Measurements from ENCODE around the gene OR2F1.
"Not testable (repeated sequence)": the region's sequence is repeated elsewhere in the genome, so short reads cannot be mapped to it uniquely, and the experiment has no call there.

OR2F1 gene

DNA sequence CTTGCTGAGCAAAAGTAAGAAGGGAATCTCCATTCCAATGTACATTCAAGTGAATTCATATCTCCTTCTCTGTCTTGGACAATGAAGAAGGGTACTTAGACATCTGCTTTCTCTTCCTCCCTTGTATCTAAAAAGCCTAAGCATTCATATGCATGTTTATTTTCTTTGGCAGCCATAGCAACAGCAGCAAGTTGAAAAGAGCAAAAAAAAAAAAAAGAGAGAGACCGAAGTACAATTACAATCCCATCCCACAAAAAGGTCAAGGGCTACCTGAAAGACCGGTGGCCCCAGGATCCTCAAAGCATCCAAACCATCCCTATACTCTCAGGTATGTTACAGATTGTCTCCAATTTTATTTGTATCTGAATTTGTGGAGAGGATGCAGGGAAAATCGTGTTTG is 4.1 kb downstream of the OR2F1 start:
- DNase-seq, result no peak

DNA sequence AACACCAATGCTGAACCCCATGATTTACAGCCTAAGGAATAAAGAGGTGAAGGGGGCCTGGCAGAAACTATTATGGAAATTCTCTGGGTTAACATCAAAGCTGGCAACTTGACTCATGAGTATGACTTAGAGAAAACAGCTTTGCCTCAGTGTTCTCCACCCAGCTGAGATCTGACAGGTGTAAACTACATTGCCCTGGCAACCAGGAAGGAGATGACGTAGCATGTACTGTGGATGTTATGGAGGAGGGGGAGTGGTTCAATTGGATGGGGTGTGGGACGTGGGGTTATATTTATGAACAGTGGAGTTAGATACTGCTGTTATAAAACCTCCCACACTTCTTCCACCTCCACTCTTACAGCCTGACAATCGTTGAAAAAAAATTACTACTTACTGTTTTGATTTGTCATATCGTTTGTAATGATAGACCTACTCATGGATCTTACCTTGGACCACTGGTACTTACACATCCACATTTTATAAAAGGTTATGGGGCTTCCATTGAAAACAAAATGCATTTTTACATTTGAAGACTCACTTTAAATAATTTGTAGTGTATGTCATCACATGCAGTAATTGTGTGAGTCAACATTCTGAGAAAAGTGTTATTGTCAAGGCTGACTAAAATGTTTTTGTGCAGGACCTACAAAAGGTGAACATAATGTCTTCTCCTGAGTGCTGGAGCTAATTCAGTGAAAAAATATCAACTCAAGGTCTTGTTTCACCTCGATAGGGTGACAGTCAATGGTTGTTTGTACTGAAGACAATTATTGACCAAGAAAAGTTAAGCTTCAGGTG is 6.4 kb downstream of the OR2F1 start:
- no peak for DNase-seq

DNA sequence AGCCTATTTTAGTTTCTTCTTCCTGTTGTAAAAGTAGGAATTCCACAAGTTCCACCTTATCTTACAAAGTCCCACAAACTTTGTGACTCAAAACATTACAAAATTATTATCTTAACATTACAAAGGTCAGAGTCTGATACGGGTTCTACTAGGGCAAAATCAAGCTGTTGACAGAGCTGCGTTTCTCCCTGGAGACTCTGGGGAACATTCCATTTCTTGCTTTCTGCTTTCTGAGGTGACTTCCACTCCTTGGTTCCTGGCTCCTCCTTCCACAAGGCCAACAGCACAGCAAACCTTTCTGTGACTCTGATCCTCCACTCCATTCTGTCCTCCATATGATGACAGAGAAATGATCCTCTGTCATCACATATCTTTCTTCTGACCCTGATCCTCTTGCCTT is 10.6 kb downstream of the OR2F1 start:
- no peak for DNase-seq

DNA sequence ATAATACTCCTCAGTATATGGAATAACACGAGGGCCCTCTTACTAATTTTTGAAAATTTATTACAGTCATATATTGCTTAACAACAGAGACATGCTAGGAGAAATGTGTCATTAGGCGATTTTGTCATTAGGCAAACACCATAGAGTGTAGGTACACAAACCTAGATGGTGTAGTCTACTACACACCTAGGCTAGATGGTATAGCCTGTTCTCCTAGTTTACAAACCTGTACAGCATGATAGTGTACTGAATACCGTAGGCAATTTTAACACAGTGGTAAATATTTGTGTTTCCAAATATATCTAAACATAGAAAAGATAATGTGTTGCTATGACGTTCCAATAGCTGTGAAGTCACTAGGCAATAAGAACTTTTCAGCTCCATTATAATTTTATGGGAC is 12.8 kb downstream of the OR2F1 start:
- no peak for DNase-seq

DNA sequence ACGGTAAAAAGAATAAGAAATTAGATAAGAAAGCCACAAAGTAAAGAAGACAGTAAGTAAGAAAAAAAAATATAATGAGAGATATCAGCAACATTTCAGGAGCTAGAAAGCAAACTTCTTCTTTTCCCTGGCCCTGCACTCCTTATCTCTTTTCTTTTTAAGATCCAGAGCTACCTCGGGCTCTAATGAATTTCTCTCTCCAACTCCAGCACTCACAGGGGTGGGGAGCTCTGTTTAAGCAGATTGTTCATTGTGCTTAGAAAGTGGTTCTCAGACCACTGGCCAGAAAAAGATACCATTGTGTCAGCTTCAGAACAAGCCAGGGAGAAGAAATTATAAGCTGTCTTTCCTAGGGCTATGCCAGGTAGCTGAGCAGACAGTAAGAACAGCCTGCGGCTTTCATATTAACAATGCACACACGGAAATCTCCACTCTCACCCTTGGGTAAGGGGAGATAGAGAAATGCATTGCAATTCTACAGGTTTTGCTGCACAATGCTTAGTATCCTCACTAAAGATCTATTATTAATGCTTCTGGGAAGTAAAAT is 19.3 kb downstream of the OR2F1 start:
- DNase-seq, result no peak

DNA sequence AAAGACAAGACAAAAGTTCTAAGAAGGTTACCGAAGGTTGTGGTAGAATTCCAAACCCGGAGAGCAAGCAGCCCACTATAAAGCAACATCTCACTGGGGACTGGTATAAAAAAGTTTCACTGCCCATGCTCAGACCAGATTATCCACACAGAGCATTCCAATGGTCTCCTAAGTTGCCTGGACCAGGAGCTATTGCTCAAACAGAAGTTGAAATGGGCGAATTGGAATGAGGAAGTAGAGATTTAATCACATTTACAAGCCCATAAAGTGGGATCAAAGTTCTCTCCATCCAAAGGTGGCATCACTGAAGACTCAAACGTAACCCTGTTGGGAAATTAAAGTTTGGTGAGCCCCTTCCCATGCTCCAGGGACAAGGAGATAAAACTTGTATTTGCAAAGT is 19.8 kb downstream of the OR2F1 start:
- DNase-seq, result no peak

DNA sequence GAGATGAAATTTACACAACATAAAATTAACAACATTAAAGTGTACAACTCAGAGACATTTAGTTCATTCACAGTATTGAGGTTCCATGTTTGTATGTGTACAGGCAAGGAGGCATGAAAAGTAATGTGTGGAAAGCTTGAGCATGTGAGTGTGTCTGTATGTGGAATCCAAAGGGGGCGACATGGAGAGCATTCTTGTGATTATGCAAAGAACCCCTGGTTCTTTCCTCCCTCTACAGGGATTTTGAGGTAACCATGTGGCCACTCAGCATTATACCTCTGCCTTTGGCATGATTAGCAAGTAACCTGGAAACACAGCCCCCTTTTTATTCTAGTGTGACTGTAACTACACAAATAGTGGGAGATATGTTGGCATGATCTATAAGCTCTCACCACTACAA is 21.0 kb downstream of the OR2F1 start:
- DNase-seq, result peak in 1 of 2 experiments; percentile 18

DNA sequence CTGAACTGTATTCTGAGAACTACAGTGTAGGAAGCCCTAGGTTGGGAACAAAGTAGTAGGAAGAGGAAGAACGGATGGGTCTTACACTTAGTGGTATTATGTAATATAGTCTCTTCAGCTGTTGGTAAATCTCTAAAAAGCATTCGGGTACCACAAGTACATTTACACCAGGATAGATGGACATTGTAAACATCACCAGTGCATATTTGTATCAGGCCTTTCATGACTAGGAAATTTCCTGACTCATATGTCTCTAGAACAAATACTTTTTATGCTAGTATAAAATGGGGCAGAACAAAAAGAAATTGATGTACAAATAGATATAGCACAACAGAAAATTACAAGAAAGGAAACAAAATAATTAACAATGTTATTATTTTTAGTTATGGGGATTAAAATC is 23.9 kb downstream of the OR2F1 start:
- DNase-seq, result no peak

DNA sequence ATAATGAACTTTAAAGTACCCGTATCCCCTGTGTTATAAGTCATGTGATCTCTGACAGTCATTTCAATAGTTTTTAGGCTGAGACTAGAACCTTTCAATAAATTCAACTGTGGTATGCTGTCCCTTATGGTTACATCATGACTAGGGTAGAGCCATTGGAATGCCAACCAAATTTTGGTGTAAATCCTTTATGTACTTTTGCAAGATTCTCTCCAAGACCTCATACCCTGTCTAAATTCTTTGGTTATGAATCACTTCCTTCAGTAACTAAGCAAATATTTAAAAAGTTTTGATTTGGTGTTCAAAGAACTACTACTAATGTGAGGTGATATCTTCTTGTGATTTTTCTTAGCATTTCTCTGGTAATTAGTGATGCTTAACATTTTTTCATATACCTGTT is 24.7 kb downstream of the OR2F1 start:
- no peak for DNase-seq

DNA sequence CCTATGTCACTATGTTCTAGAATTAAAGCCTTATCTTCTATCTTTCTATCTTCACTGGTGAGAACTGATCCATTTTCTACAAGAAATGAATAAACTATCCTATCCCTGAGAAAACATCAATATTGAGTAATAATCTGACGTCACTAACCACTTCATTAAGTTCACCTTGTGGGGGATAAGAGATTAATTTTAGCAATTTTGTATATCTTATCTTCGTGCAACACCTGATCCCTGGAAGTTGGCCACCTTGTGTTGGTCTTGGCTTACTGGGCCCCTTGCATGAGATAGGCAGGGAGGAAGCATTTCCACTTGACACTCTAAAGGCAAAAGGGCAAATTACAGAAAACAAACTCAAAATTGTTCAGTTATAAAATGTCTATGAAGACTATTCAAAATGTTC is 25.4 kb downstream of the OR2F1 start:
- DNase-seq, result no peak

DNA sequence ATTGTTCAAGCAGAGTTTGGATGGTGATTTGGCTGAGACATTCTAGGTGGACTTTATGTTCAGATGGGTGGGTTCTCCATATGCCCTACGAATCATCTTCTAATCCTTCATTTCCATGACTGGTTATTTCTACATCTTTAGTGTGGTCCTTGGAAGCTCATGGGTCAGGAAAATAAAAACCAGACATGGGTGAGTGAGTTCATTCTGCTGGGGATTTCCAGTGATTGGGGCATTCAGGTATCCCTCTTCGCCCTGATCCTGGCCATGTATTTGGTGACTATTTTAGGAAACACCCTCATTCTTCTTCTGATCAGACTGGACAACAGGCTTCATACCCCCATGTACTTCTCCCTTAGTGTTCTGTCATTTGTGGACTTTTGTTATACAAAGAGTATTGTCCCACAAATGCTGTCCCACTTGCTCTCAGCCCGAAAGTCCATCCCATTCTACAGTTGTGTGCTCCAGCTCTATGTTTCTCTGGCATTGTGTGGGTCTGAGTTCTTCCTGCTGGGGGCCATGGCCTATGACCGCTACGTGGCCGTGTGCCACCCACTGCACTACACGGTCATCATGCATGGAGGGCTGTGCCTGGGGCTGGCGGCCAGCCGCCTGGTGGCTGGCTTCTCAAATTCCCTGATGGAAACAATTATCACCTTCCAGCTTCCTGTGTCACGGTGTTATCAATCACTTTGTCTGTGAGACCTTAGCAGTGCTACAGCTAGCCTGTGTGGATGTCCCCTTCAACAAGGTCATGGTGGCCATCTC is 26.3 kb downstream of the OR2F1 start:
- DNase-seq, result no peak

DNA sequence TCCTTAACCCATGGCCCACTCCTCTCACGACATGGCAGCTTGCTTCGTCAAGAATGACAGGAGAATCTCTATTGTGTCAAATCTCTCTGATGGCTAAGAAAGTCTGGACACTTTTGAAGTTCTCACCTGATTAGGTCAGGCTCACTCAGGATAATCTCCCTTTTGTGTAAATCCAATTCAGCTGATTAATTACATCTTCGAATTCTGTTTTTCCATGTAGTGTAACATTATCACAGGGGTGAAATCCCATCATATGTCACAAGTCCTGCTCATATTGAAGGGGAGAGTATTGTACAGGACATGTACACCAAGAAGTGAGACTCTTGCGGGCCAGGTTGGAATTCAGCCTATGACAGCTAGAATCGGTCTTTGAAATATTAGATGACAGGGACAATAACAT is 29.3 kb downstream of the OR2F1 start:
- DNase-seq, result no peak

DNA sequence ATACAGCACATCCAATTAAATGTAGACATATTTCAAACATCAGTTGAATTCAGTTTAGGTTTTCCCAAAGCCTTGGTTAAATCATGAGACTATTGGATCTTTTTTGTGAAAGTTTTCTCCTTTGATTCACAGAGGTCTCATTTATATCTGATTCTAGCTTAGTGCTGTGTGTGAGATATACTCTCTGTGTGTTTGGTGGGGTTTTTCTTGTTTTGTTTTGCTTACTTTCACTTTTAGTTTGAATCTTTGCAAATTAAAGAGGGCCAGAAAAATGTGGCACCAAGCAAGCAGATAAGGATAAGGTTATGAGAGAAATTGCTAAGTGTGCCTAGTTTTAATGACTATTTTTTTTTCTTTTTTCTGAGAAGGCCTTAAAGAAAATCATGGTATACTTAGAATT is 32.9 kb downstream of the OR2F1 start:
- DNase-seq, result no peak

DNA sequence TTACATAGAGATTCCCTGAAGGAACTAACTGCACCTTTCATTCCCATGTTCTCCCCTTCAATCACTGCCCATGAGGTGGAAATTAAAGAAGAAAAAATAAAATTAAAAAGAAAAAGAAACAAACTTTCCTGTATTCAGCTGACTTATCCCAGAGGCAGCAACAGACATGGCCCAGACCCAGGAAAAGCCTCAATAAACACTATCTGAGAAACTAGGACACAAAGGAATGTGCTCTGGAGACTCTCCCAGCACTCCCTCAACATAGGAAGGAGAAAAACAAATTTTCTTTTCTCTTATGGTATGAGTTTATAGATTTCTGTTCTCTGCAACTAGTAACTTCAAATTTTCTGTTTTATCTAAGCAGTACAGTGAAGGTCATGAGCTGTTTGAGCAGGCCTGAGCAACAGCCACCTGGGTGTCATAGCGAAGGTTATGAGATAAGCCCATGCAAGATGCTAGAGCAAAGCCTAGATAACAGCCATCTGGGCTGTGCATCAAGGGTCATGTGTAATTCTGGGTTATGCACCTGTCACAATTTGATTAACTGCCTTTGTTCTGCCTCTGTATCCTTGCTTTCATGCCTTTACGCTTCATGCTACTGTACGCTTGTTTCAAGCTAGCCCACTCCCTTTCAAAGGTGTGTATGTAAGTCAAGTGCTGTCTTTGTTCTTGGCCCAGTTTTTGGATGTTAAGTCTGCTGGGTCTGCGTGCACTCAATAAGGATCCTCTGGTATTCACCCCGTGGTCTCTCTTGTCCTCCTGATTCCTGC is 34.5 kb downstream of the OR2F1 start:
- no peak for DNase-seq

DNA sequence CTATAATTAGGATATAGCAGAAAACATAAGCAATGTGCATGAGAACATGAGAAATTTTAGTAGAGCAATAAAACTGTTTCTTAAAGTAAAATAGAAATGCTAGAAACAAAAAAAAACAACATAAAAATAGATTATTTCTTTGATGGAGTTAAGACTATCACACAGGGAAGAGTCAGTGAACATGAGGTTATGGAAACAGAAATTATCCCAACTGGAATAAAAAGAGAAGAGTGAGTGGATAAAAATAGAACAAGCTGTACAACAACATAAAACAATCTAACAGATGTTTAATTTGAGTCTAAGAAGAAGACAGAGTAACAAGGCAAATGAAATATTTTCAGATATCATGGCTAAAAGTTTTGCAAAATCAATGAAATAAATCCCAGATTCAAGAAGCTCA is 38.0 kb downstream of the OR2F1 start:
- DNase-seq, result no peak

DNA sequence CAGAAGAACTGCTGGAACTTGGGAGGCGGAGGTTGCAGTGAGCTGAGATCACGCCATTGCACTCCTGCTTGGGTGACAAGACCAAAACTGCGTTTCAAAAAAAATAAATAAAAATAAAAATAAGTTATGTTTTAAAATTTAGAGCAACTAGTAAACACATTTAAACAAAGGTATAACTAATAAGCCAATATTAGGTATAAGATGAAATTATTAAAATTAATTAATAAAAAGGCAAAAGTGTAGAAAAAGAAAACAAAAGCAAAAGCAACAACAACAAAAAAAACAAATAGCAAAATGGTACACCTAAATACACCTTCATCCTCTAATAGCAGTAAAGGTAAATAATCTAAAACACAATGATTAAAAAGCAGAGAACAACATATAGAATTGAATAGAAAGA is 39.3 kb downstream of the OR2F1 start:
- no peak for DNase-seq

DNA sequence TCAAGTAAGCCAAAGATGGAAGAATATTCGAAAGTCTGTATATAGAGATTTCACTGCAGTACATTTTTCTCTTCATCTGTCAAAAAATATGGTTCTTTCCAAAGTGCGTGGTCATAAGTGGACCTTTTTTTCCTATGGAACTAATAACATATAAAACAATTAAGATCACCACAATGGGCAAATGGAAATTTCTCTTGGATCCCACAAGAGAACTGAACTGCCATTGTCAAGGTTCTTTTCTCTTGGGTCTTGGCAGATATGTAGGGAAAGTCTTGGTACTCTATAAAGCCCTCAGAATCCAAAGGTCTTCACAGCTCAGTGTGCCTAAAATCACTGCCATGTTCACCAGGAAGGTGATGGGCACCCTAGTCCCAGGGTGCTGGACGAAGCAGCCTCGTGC is 45.4 kb downstream of the OR2F1 start, which contains the start of gene OR6B1:
Gene OR6B1, plus strand, starts transcription at position 301 of the 400 bp plus-strand sequence. CDS start 3,677 bp downstream, outside the sequence.
- DNase-seq, result no peak

DNA sequence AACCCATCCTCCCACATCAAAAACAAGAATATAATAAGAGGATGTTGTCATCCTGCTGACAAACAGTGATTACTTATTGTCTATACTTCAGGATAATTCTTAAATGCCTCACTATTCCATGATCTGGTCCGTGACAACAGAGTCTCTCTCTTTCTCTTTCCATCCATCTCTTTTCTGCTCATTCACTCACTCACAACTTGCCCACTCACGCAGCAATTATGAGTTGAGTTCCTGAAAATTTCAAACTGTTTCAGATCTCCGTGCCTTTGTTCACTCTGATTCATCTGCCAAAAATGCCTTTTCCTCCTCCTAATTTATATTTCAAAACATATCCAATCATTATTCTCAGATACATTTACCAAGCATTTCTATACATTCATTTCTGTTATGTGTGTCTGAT is 46.9 kb downstream of the OR2F1 start:
- no peak for DNase-seq

DNA sequence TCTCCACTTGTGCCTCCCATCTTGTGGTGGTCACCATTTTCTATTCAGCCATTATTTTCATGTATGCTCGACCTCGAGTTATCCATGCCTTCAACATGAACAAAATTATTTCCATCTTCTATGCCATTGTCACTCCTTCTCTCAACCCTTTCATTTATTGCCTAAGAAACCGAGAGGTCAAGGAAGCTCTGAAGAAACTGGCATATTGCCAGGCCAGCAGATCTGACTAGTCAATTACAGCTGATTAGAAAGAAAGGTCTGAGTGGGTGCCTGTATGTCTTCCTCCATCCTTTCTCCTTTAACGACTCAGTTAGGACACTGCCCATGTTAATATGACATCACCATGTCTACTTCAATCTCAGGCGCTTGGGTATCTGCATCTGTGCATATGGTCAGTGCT is 50.1 kb downstream of the OR2F1 start:
- DNase-seq, result no peak

DNA sequence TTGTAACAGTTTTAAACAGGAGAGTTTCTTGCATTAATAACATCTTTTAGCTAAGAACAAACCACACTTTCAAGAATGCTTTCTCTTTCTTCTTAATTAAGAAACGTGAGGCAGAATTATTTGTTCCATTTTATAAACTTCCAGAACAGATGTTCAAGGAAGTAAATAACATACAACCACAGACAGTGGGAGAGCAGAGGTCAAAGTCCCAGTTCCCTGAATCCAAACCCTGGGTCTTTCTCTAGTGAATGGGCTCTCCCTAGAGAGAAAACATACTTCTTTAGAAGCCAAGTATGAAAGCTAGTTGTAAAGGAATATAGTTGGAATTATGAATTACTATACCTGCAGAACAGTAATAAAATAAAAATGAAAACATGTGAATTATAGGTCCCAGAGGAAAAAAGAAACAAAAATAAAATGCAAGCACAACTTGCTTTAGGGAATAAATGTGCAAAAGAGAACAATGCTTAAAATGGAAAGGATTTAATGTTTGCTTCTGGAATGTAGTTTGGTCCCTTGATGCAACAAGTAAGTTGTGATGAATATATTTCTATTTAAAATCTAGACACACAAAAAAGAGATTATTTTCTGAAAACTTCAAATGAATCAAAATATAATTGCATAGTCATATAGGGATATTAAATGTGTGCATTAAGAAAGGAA is 51.5 kb downstream of the OR2F1 start:
- no peak for DNase-seq

DNA sequence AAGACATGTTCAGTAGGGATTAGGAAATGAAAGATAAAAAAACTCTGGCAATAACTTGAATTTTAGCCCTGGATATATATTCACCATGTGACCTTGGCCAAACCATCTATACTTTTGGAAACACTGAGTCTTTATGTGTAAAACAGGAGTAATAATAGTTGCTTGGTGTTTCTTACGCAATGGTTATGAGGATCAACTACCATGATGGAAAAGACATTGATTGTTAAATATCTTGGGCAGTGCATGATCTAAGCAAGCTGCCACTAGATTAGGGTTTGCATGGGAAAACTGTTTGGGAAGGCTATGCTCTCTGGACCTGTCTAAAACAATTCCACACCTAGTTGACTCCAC is 52.0 kb downstream of the OR2F1 start:
- DNase-seq, result no peak

DNA sequence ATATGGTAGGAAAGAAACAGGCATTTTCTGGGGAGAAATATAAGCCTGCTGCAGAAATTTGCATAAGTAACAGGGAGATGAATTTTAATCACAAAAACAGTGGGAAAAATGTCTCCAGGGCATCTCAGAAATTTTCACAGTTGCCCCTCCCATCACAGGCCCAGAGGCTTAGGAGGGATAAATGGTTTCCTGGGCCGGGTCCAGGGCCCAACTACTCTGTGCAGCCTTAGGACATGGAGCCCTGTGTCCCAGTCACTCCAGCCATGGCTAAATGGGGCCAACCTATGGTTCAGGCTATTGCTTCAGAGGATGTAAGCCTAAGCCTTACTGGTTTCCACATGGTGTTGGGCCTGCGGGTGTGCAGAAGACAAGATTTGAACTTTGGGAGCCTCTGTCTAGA is 54.7 kb downstream of the OR2F1 start:
- no peak for DNase-seq

DNA sequence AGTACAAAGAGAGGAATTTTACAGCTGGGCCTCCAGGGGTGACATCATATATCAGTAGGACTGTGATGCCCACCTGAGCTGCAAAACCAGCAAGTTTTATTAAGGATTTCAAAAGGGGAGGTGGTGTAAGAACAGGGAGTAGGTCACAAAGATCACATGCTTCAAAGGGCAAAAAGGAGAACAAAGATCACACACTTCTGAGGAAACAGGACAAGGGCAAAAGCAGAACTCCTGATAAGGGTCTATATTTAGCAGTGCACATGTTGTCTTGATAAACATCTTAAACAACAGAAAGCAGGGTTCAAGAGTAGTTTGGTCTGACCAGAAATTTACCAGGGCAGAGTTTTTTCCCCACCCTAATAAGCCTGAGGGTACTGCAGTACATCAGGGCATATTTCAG is 55.4 kb downstream of the OR2F1 start:
- DNase-seq, result not testable (repeated sequence)
